Measurements from ENCODE around the gene AHR.

- TF ChIP-seq CTCF (IDR thresholded peaks at IDR 0.05): no peak
- TF ChIP-seq EZH2 (IDR thresholded peaks at IDR 0.05; ENCODE audit: borderline replicate concordance, insufficient read depth, low read depth, low read length, poor library complexity, severe bottlenecking): no peak
These were observed 66.2 kb downstream of the AHR start for GRCh38 chr7:17364671-17365070.
